Common myeloid progenitor, CD34-positive (primary cell): ENCODE measurements around the gene C15orf62.

Experiments
- CTCF ChIA-PET: fragments of 350-600 bp; sonication (Branson Sonifier 250); formaldehyde crosslinking; loops from one replicate; lab custom pipeline; 2021; ENCODE audit warnings: antibody characterized with exemption; lab: Charles Lee
- POLR2A ChIA-PET: fragments of 350-600 bp; sonication (Branson Sonifier 250); formaldehyde crosslinking; loops from one replicate; lab custom pipeline; 2021; ENCODE audit warnings: antibody characterized with exemption; lab: Charles Lee
- DNase-seq, 3 donors: peaks; one replicate each; pipeline versions ENCODE4 v3.0.0 to v3.0.0-alpha.2; 2013
- H3K27ac ChIP-seq, 2 experiments: 1 replicate in 1 of 2; 2 replicates in 1 of 2; pipeline ENCODE4 v1.7.0; 2013; ENCODE audit warnings: inconsistent platforms in 2 of 2, low read length in 2 of 2, mild to moderate bottlenecking in 2 of 2, low read depth in 1 of 2, moderate library complexity in 1 of 2; ENCODE audit not compliant: severe bottlenecking in 2 of 2, insufficient read depth in 1 of 2, poor library complexity in 1 of 2
- H3K27me3 ChIP-seq, 5 experiments: replicated peaks in 2 of 5; 1 replicate in 3 of 5; 2 replicates in 2 of 5; pipeline versions ENCODE4 v1.6.1 to v1.7.0; 2013; ENCODE audit warnings: low read length in 4 of 5, mild to moderate bottlenecking in 2 of 5, moderate library complexity in 2 of 5, inconsistent platforms in 1 of 5; ENCODE audit not compliant: insufficient read depth in 5 of 5, control insufficient read depth in 4 of 5
- H3K36me3 ChIP-seq, 4 experiments: 1 replicate in 2 of 4; 2 replicates in 2 of 4; pipeline versions ENCODE4 v1.6.1 to v1.7.0; 2013; ENCODE audit warnings: low read length in 3 of 4, control low read depth in 1 of 4, mild to moderate bottlenecking in 1 of 4; ENCODE audit not compliant: control insufficient read depth in 4 of 4, insufficient read depth in 4 of 4
- H3K4me1 ChIP-seq, 4 experiments: 1 replicate in 3 of 4; 2 replicates in 1 of 4; pipeline versions ENCODE4 v1.6.1 to v1.7.1; 2013; ENCODE audit warnings: low read length in 3 of 4, mild to moderate bottlenecking in 3 of 4, control low read depth in 1 of 4, inconsistent platforms in 1 of 4, moderate library complexity in 1 of 4; ENCODE audit not compliant: control insufficient read depth in 4 of 4, insufficient read depth in 4 of 4; ENCODE audit errors: control extremely low read depth in 1 of 4
- H3K4me3 ChIP-seq, 7 experiments: 1 replicate in 4 of 7; 2 replicates in 3 of 7; pipeline versions ENCODE4 v1.5.1 to v1.7.0; 2013; ENCODE audit warnings: mild to moderate bottlenecking in 7 of 7, low read length in 6 of 7, moderate library complexity in 6 of 7, inconsistent platforms in 2 of 7, low read depth in 2 of 7, control low read depth in 1 of 7; ENCODE audit not compliant: insufficient read depth in 4 of 7, control insufficient read depth in 1 of 7; ENCODE audit errors: extremely low read depth in 1 of 7
- H3K9me3 ChIP-seq, 5 experiments: 1 replicate in 4 of 5; 2 replicates in 1 of 5; pipeline versions ENCODE4 v1.6.1 to v1.7.1; 2013; ENCODE audit warnings: low read length in 4 of 5, mild to moderate bottlenecking in 2 of 5, inconsistent platforms in 1 of 5, low read depth in 1 of 5, moderate library complexity in 1 of 5; ENCODE audit not compliant: control insufficient read depth in 4 of 5, insufficient read depth in 2 of 5; ENCODE audit errors: control extremely low read depth in 1 of 5
- WGBS: methylation state at CpG from one replicate; pipeline ENCODE4 v1.1.5; 2013; ENCODE audit not compliant: insufficient coverage; 5-methylcytosine and 5-hydroxymethylcytosine counted together

The C15orf62 gene

GRCh38 chr15:40819048-40819447 is 49.3 kb downstream of the C15orf62 start:
- ChIA-PET CTCF (no interaction called here), POLR2A (no interaction called here)

GRCh38 chr15:40821195-40821594 is 51.4 kb downstream of the C15orf62 start:
- DNase-seq: no peak
- WGBS: 96% methylated on average over 2 of the region's 2 CpGs
- no peaks in the 10 kb centered on the region for H3K4me1 ChIP-seq
- CTCF ChIA-PET: no interaction called here
- H3K4me3 ChIP-seq: no peak overlapping the region
- H3K27ac ChIP-seq: no peak overlapping the region
- POLR2A ChIA-PET: no interaction called here
- H3K36me3 ChIP-seq: peaks cover 0 to 2% (median 0%) of the 10 kb centered on the region in 4 experiments
- H3K27me3 ChIP-seq: no peaks in the 10 kb centered on the region
- H3K9me3 ChIP-seq: no peaks in the 10 kb centered on the region

More at GRCh38 chr15:40819048-40819447, 49.3 kb downstream of the C15orf62 start:
- no peak overlapping the region for H3K4me3 ChIP-seq
- H3K4me1 ChIP-seq: no peaks in the 10 kb centered on the region
- H3K27me3 ChIP-seq: no peaks in the 10 kb centered on the region
- no peaks in the 10 kb centered on the region for H3K9me3 ChIP-seq
- H3K36me3 ChIP-seq: peaks cover 2 to 15% (median 10%) of the 10 kb centered on the region in 4 experiments
- DNase-seq: no peak
- no peak overlapping the region for H3K27ac ChIP-seq
- 91% methylated on average over 4 of the region's 7 CpGs for WGBS
